IMR-90 (cell line): ENCODE results near the gene WFDC10A. TPM values are rescaled to one million over a fixed set of nuclear protein-coding genes. Genes with fewer than 3 reads are reported as not detected.

Experiments
- ATAC-seq: fragments of 200-7000 bp; cut with Tn5 transposase; 2 replicates; pipeline ENCODE4 v1.9.1; 2020; ENCODE audit warnings: low read depth, mild to moderate bottlenecking, moderate library complexity
- BruUV-seq: library from RNA; stranded (reverse); fragments of 400-500 nt; replicated peaks from 2 replicates; lab custom pipeline; 2021; lab: Mats Ljungman, UMichigan
- CTCF ChIA-PET: fragments of 300-600 bp; formaldehyde crosslinking; extraction: SDS; loops from one replicate; lab custom pipeline; 2021; ENCODE audit warnings: antibody characterized with exemption; lab: Yijun Ruan, JAX
- POLR2A ChIA-PET: fragments of 300-600 bp; sonication (Branson Sonifier 250); formaldehyde crosslinking; loops from one replicate; lab custom pipeline; 2022; ENCODE audit warnings: antibody characterized with exemption; ENCODE audit not compliant: unreplicated experiment; lab: Charles Lee
- DNase-seq: peaks from one replicate; pipeline ENCODE4 v3.0.0; 2013
- H2AFZ ChIP-seq: replicated peaks from 2 replicates; pipeline ENCODE3; 2013; ENCODE audit warnings: low read length, mild to moderate bottlenecking; ENCODE audit not compliant: poor library complexity
- H2AK5ac ChIP-seq: 2 replicates; pipeline ENCODE4 v1.6.1; 2013; ENCODE audit warnings: low read depth, low read length, inconsistent platforms
- H2AK9ac ChIP-seq: replicated peaks from 2 replicates; pipeline ENCODE3; 2013; ENCODE audit warnings: mild to moderate bottlenecking, low read depth, low read length, moderate library complexity; ENCODE audit not compliant: poor library complexity
- H2BK120ac ChIP-seq: 2 replicates; pipeline ENCODE4 v1.6.1; 2013; ENCODE audit warnings: low read depth, low read length, inconsistent platforms
- H2BK15ac ChIP-seq: 3 replicates; pipeline ENCODE4 v1.6.1; 2013; ENCODE audit warnings: low read depth, low read length, inconsistent platforms
- H2BK20ac ChIP-seq: 2 replicates; pipeline ENCODE4 v1.6.1; 2013; ENCODE audit warnings: low read depth, mild to moderate bottlenecking, inconsistent platforms, low read length, moderate library complexity
- H2BK5ac ChIP-seq: 2 replicates; pipeline ENCODE4 v1.6.1; 2013; ENCODE audit warnings: mild to moderate bottlenecking, low read depth, low read length, inconsistent platforms; ENCODE audit not compliant: poor library complexity, severe bottlenecking
- H3K14ac ChIP-seq: replicated peaks from 2 replicates; pipeline ENCODE4 v1.6.1; 2013; ENCODE audit warnings: low read depth, low read length, inconsistent platforms
- H3K18ac ChIP-seq: 2 replicates; pipeline ENCODE4 v1.6.1; 2013; ENCODE audit warnings: low read depth, low read length, control low read depth
- H3K23ac ChIP-seq: 2 replicates; pipeline ENCODE4 v1.6.1; 2013; ENCODE audit warnings: low read depth, low read length, inconsistent platforms
- H3K27ac ChIP-seq: 2 replicates; pipeline ENCODE4 v1.5.1; 2013; ENCODE audit warnings: mild to moderate bottlenecking, control low read depth, low read length; ENCODE audit not compliant: insufficient read depth
- H3K27me3 ChIP-seq: 2 replicates; pipeline ENCODE4 v1.6.1; 2013; ENCODE audit warnings: low read length; ENCODE audit not compliant: control insufficient read depth, insufficient read depth
- H3K36me3 ChIP-seq: 2 replicates; pipeline ENCODE4 v1.6.1; 2013; ENCODE audit warnings: low read length, mixed read lengths; ENCODE audit not compliant: control insufficient read depth, insufficient read depth
- H3K4ac ChIP-seq: 2 replicates; pipeline ENCODE4 v1.6.1; 2013; ENCODE audit warnings: low read depth, low read length, inconsistent platforms
- H3K4me1 ChIP-seq: 2 replicates; pipeline ENCODE4 v1.6.1; 2013; ENCODE audit warnings: low read length, mixed read lengths; ENCODE audit not compliant: control insufficient read depth, insufficient read depth
- H3K4me2 ChIP-seq: 2 replicates; pipeline ENCODE4 v1.6.1; 2013; ENCODE audit warnings: low read depth, mild to moderate bottlenecking, control low read depth, low read length, moderate library complexity
- H3K4me3 ChIP-seq: 2 replicates; pipeline ENCODE4 v1.5.1; 2013; ENCODE audit warnings: low read depth, mild to moderate bottlenecking, control low read depth, low read length, moderate library complexity; ENCODE audit not compliant: insufficient read depth
- H3K56ac ChIP-seq: 2 replicates; pipeline ENCODE4 v1.6.1; 2013; ENCODE audit warnings: low read length, inconsistent platforms; ENCODE audit not compliant: insufficient read depth; ENCODE audit errors: extremely low read depth
- H3K79me1 ChIP-seq, 2 experiments: 2 replicates each; pipeline ENCODE4 v1.6.1; 2013; ENCODE audit warnings: low read length in 2 of 2, inconsistent platforms in 1 of 2, low read depth in 1 of 2
- H3K9ac ChIP-seq: 2 replicates; pipeline ENCODE4 v1.6.1; 2013; ENCODE audit warnings: low read depth, low read length, control low read depth
- H3K9me1 ChIP-seq: 2 replicates; pipeline ENCODE4 v1.6.1; 2013; ENCODE audit warnings: low read length, inconsistent platforms; ENCODE audit not compliant: insufficient read depth
- H3K9me3 ChIP-seq: 2 replicates; pipeline ENCODE4 v1.6.1; 2013; ENCODE audit warnings: low read length; ENCODE audit not compliant: control insufficient read depth, insufficient read depth
- H4K20me1 ChIP-seq: 2 replicates; pipeline ENCODE4 v1.6.1; 2013; ENCODE audit warnings: low read length, inconsistent platforms; ENCODE audit not compliant: insufficient read depth
- H4K5ac ChIP-seq: 2 replicates; pipeline ENCODE4 v1.6.1; 2013; ENCODE audit warnings: mild to moderate bottlenecking, low read depth, low read length, control low read depth
- H4K8ac ChIP-seq, 2 experiments: 2 replicates each; pipeline ENCODE4 v1.6.1; 2013; ENCODE audit warnings: low read depth in 2 of 2, low read length in 2 of 2, control low read depth in 1 of 2, inconsistent platforms in 1 of 2
- H4K91ac ChIP-seq: 2 replicates; pipeline ENCODE4 v1.6.1; 2013; ENCODE audit warnings: low read depth, low read length, inconsistent platforms; ENCODE audit not compliant: insufficient read depth
- CHD1 ChIP-seq: IDR thresholded peaks from 2 replicates; pipeline ENCODE4 v1.6.1; 2012; ENCODE audit warnings: low read depth, low read length, improper control_type of control experiment
- POLR2A ChIP-seq: IDR thresholded peaks from 2 replicates; pipeline ENCODE4 v1.6.1; 2012; ENCODE audit warnings: mild to moderate bottlenecking, low read depth, low read length
- RFX5 ChIP-seq: IDR thresholded peaks from 2 replicates; pipeline ENCODE4 v1.8.0; 2012; ENCODE audit warnings: low read depth, mild to moderate bottlenecking, low read length, moderate library complexity
- WGBS, 2 experiments: methylation state at CpG; one replicate each; pipeline versions ENCODE4 v1.1.5 to v1.1.7; 2013; ENCODE audit warnings: missing lambda C conversion rate in 2 of 2; ENCODE audit not compliant: insufficient read length in 1 of 2; ENCODE audit errors: extremely low coverage in 2 of 2; 5-methylcytosine and 5-hydroxymethylcytosine counted together
- dilution Hi-C: fragments of 300-500 bp; cut with HindIII; formaldehyde crosslinking; loops from one replicate; pipeline ENCODE4 v1.14.3; 2018; ENCODE audit warnings: low sequenced_read_pairs; ENCODE audit not compliant: unreplicated experiment
- in situ Hi-C: fragments of 300-500 bp; cut with MboI; formaldehyde crosslinking; loops from 3 replicates; pipeline ENCODE4 v1.14.3; 2019; ENCODE audit warnings: low sequenced_read_pairs, inconsistent platforms, mixed read lengths
- intact Hi-C: fragments of 100-400 bp; cut with micrococcal nuclease; formaldehyde crosslinking; loops from 2 replicates; pipeline ENCODE4 v1.10.0; 2022
- polyA plus RNA-seq, 3 experiments: library from polyadenylated mRNA; depleted of rRNA; stranded (reverse); fragments of >200 nt; gene quantifications; 2 replicates each; pipeline ENCODE4 v1.2.3, GENCODE V29; 2012; ENCODE audit warnings: low replicate concordance in 1 of 3
- total RNA-seq: library from RNA; depleted of rRNA; stranded (reverse); fragments of >200 nt; gene quantifications from 2 replicates; pipeline ENCODE4 v1.2.3, GENCODE V29; 2012

The WFDC10A gene
- total and polyA plus RNA-seq, 2 of the 4 experiments (the other 2 are of a cell fraction): not detected

GRCh38 chr20:45636513-45636912, 7.0 kb downstream of the WFDC10A start:
- 60% methylated on average over 1 of the region's 1 CpG; no CpG with 5 or more reads in 1 of the 2 experiments for WGBS, 2 experiments
- BruUV-seq: no TSS peak

More at GRCh38 chr20:45636513-45636912, 7.0 kb downstream of the WFDC10A start:
- Histone ChIP-seq H4K5ac (no peak overlapping the region), H3K27me3 (no peaks in the 10 kb centered on the region), H2AK9ac (no peak overlapping the region), H3K4me2 (no peak overlapping the region), H3K79me1 (no peaks in the 10 kb centered on the region), H3K18ac (no peak overlapping the region), H4K8ac (no peak overlapping the region), H3K56ac (no peak overlapping the region), H3K4ac (no peak overlapping the region), H3K36me3 (no peaks in the 10 kb centered on the region), H3K27ac (no peak overlapping the region), H2BK5ac (no peak overlapping the region), H2BK15ac (no peak overlapping the region), H3K23ac (no peak overlapping the region), H3K4me1 (no peaks in the 10 kb centered on the region), H3K9me3 (no peaks in the 10 kb centered on the region), H2AK5ac (no peak overlapping the region), H3K14ac (no peak overlapping the region), H2AFZ (no peak overlapping the region), H3K4me3 (no peak overlapping the region), H4K91ac (no peak overlapping the region), H4K20me1 (no peaks in the 10 kb centered on the region), H2BK20ac (no peak overlapping the region), H2BK120ac (no peak overlapping the region), H3K9ac (no peak overlapping the region), H3K9me1 (no peaks in the 10 kb centered on the region)
- no peak for TF ChIP-seq RFX5
- no peak for TF ChIP-seq CHD1
- no peak for TF ChIP-seq POLR2A
- ChIA-PET POLR2A (no interaction called here), CTCF (no interaction called here)
- in situ Hi-C loops (no loop called here), intact Hi-C loops (no loop called here), dilution Hi-C loops (no loop called here)
- ATAC-seq (no peak), DNase-seq (no peak)
